Ascending aorta (tissue), 1 donor: ENCODE data around the gene CT45A8. TPM values are rescaled to one million over a fixed set of nuclear protein-coding genes. Genes with fewer than 3 reads are reported as not detected.

Experiments used
- total RNA-seq: library from RNA; depleted of rRNA; stranded (reverse); fragments of >200 nt; gene quantifications from one replicate; pipeline ENCODE4 v1.1.0, GENCODE V29; 2016

CT45A8 gene
- total RNA-seq, 1 donor from 2014 or later, result not detected

Other genes starting within 250 kb of the CT45A8 start
- gene CT45A1, start 140.9 kb downstream of the CT45A8 start, total RNA-seq, result not detected
- not detected for gene CT45A3, start 86.3 kb downstream of the CT45A8 start, total RNA-seq
- not detected for gene CT45A5, start 69.0 kb downstream of the CT45A8 start, total RNA-seq
- gene CT45A6, start 51.8 kb downstream of the CT45A8 start, total RNA-seq, result not detected
- not detected for gene CT45A2, start 34.5 kb downstream of the CT45A8 start, total RNA-seq
- not detected for gene CT45A7, start 17.3 kb downstream of the CT45A8 start, total RNA-seq
- not detected for gene CT45A9, start 17.3 kb upstream of the CT45A8 start, total RNA-seq
- gene CT45A10, start 38.9 kb upstream of the CT45A8 start, total RNA-seq, result not detected
- gene SAGE1, start 39.2 kb upstream of the CT45A8 start, total RNA-seq, result not detected
- gene MMGT1, start 119.5 kb upstream of the CT45A8 start, total RNA-seq, result 11.2 TPM
- 8.3 TPM for gene SLC9A6, start 130.9 kb upstream of the CT45A8 start, total RNA-seq